HFF-Myc (cell line): Measurements from ENCODE around the gene PRLR.

Experiments used
- DNase-seq: peaks from one replicate; pipeline ENCODE4 v3.0.0-alpha.2; 2011; ENCODE audit warnings: low read depth; ENCODE audit errors: extremely low read depth
- H3K4me3 ChIP-seq: replicated peaks from 2 replicates; pipeline ENCODE4 v1.5.1; 2011; ENCODE audit warnings: low read depth, mild to moderate bottlenecking, control low read depth, low read length
- TF ChIP-seq, protein P1 (sequence below): IDR thresholded peaks from 2 replicates; pipeline ENCODE4 v1.5.1; 2012; ENCODE audit warnings: mild to moderate bottlenecking, low read depth, low read length, control low read depth; ENCODE audit errors: missing control alignments

The PRLR gene

DNA sequence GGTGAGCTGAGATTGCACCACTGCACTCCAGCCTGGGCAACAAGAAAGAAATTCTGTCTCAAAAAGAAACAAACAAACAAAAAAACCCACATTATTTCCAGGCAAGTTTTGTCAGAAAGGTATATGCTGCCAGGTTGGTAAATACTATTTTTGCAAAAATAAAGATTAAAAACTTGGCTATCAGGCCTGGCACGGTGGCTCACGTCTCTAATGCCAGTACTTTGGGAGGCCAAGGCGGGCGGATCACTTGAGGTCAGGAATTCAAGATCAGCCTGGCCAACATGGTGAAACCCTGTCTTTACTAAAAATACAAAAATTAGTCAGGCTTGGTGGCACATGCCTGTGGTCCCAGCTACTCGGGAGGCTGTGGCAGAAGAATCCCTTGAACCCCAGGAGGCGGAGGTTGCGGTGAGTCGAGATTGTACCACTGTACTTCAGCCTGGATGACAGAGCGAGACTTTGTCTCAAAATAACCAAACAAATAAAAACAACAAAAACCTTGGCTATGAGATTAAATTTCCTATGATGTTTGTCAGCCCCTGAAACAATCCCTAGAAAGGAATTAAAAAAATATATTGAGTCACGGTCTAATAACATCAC is 205.3 kb downstream of the PRLR start:
- no peak for DNase-seq
- TF ChIP-seq, protein P1, sequence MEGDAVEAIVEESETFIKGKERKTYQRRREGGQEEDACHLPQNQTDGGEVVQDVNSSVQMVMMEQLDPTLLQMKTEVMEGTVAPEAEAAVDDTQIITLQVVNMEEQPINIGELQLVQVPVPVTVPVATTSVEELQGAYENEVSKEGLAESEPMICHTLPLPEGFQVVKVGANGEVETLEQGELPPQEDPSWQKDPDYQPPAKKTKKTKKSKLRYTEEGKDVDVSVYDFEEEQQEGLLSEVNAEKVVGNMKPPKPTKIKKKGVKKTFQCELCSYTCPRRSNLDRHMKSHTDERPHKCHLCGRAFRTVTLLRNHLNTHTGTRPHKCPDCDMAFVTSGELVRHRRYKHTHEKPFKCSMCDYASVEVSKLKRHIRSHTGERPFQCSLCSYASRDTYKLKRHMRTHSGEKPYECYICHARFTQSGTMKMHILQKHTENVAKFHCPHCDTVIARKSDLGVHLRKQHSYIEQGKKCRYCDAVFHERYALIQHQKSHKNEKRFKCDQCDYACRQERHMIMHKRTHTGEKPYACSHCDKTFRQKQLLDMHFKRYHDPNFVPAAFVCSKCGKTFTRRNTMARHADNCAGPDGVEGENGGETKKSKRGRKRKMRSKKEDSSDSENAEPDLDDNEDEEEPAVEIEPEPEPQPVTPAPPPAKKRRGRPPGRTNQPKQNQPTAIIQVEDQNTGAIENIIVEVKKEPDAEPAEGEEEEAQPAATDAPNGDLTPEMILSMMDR = no peak
- H3K4me3 ChIP-seq = no peak overlapping the region

DNA sequence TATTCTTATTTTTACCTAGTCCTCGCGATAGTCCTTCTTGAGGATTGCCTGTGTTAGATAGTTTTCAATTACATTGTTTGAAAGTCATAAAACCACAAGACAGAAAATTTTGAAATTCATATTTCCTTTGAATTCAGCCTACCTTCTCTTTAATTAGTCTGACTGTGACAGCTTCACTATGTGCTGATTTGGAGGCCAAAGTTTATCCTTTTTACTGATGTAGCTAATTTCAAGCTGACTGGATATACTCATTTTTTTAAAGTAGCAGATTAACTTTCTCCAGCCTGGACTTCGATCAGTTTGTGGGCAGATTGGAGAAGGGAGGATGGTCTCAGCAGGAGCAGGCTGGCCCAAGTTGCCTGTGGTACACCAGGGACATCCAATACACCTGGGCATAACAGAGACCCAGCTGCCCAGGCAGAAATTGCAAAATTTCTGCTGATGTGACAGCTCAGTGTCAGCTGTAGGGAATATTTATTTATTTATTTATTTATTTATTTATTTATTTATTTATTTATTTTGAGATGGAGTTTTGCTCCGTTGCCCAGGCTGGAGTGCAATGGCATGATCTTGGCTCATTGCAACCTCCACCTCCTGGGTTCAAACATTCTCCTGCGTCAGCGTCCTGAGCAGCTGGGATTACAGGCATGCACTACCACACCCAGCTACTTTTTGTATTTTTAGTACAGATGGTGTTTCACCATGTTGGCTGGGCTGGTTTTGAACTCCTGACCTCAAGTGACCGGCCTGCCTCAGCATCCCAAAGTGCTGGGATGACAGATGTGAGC is 206.7 kb downstream of the PRLR start:
- no peak for DNase-seq
- TF ChIP-seq, protein P1 = no peak
- no peak overlapping the region for H3K4me3 ChIP-seq

- no peak for DNase-seq
Observed at GRCh38 chr5:35016174-35017051, 213.9 kb downstream of the PRLR start.

DNA sequence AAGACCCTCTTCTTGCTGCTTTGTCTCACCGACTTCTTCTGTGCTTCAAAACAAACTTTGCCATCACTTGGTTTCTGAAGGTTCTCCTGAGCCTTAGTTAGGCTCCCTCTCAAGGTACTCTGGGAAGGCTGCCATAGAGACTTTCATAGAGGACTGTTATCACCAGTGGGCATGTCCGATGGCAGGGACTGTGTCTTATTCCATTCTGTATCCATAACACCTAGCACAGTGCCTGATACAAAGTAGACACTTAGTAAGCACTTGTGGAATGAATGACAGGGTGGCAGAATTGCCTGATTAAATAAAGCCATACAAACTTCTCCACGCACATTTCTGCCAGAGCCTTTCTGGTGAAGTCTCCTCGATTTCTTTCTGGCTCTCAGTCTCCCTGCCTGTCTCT is 215.2 kb downstream of the PRLR start:
- no peak for DNase-seq
- H3K4me3 ChIP-seq = no peak overlapping the region
- TF ChIP-seq, protein P1 = no peak

More at GRCh38 chr5:35016174-35017051, 213.9 kb downstream of the PRLR start:
- TF ChIP-seq, protein P1 = no peak
- H3K4me3 ChIP-seq = no peak overlapping the region

GRCh38 chr5:35012796-35013195 is 217.5 kb downstream of the PRLR start:
- TF ChIP-seq, protein P1 = no peak
- DNase-seq = no peak
- H3K4me3 ChIP-seq = no peak overlapping the region

GRCh38 chr5:35012365-35012764 is 217.9 kb downstream of the PRLR start:
- H3K4me3 ChIP-seq = no peak overlapping the region
- TF ChIP-seq, protein P1 = no peak

More at GRCh38 chr5:35012365-35012764, 217.9 kb downstream of the PRLR start:
- no peak for DNase-seq
